Stimulated activated CD4-positive, alpha-beta T cell treated with anti-CD3 and anti-CD28 coated beads, TNF-alpha, amount 100 ng/mL, for 1 hour (primary cell): ENCODE results near the gene TNRC18.
"Not testable (repeated sequence)": the region's sequence is repeated elsewhere in the genome, so short reads cannot be mapped to it uniquely, and the experiment has no call there.

ENCODE experiments used
- DNase-seq, 3 donors: peaks; one replicate each; pipeline ENCODE4 v3.0.0-alpha.2; 2020; ENCODE audit warnings: low read depth in 3 of 3, low spot score in 1 of 3

The TNRC18 gene

DNA sequence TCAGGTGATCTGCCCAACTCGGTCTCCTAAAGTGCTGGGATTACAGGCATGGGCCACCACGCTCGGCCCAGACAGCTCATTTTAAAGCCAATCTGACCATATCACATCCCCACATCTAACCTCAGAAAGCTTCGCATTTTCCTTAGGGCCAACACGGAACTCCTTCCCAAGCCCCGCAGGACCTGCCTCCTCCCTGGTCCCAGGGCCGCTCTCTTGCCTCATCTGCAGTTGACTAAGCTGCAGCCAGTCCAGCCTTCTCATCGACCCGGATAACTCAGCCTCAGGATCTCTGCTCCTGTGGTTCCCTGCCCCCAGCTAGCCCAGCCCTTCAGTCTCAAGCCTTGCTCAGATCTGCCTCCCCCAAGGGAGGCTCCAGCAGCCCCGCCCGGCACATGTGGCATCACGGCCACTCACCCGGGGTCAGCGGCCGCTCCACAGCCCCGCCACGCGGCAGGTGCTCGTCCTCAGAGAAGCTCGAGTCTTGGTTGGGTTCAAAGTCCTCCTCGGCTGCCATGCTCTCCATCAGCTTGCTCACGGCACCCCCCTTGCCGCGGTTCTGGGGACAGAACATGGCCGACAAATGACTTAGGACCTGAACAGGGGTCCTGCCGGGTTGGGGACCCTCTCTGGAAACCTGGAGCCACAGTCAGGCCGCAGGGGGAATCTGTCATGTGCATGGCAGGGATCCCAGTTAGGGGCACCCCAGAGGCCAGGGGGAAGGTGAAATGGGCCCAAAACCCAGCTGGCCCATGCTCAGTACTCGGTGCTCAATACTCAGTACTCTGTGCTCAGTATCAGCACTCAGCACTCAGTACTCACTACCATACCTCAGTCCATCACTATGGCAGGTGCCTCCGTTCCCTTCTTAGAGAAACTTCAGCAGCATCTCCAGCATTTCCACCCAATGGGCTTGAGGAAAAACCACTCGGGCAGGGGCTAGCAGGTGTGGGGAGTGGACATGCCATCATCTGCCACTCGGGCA, 99.5 kb downstream of the TNRC18 start:
- DNase-seq: not testable (repeated sequence)

GRCh38 chr7:5322621-5323410, 100.8 kb downstream of the TNRC18 start:
- DNase-seq: no peak

GRCh38 chr7:5320802-5321396, 102.7 kb downstream of the TNRC18 start:
- no peak for DNase-seq

- DNase-seq: no peak
Observed at GRCh38 chr7:5320391-5320790, 103.2 kb downstream of the TNRC18 start.

- DNase-seq: not testable (repeated sequence)
Observed at GRCh38 chr7:5318613-5319012, 105.0 kb downstream of the TNRC18 start.

DNA sequence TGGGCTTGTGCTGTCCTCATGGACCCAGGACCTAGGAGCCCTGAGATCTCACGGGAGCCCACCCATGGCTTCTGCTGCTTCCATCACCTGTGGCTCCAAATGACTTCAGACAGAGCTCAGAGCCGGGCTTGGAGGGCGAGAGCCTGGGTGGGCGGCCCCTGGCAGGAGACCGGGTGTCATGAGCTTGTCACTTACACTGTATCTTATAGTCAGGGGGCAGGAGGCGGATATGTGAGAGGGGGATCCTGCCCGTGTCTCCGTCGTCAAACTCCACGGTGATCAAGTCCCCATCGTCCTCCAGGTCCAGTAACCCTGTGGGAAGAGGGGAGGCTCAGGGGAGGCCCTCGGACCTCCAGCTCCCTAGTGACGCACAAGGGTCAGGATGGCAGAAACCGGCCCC, 107.9 kb downstream of the TNRC18 start:
- no peak for DNase-seq

DNA sequence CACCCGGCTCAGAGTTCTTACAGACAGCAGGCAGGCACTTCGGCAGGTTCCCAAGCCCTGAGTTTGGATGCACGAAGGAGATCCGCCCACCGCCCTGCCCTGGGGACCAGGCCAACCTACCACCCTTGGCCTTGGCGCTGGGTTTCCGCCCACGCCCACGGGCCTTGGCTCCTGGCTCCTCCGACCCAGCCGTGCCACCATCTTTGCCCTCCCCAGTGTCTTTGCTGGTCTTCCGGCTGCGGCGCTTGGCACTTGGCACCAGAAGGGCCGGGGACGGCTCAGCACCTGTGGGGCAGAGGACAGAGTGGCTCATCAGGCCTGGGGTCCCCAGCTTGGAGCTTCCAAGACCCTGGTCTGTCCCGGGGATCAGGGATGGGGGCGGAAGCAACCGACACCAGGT, 108.8 kb downstream of the TNRC18 start:
- DNase-seq: no peak

DNA sequence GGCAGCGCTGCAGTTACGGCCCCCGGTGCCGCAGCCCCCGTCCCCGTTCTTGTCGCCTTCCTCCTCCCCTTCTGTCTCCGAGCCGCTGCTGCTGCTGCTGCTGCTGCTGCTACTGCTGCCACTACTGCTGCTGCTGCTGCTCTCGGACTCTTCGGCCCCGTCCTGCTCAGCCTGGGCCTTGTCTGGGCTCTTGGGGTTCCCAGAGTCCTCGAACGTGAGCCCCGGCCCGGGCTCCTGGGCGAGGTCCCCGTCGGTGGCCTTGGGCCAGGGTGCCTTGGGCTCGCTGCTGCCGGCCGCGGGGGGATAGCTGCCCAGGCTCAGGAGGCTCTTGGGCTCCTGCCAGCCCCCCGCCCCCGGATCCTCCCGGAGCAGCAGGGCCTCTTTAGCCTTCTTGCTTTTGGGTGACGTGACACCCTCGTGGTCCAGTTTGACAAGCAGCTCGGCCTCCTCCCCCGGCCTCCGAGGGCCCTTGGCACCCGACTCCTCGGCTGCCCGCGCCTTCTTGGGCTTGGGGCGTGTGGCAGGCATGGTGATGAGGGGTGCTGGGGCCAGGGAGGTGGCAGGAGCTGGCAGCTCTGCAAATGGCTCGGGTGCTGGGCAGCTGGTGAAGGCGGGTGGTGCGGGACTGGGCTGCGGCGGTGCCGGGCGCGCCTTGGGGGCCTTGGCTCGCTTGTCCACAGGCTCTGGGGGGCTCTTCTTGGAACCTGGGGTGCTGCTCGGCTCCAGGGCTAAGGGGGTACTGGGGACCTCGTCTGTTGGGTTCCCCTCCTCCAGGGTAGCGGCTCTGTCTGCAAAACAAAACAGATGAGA, 110.4 kb downstream of the TNRC18 start:
- not testable (repeated sequence) for DNase-seq

GRCh38 chr7:5312276-5313070, 111.2 kb downstream of the TNRC18 start:
- DNase-seq: not testable (repeated sequence)

DNA sequence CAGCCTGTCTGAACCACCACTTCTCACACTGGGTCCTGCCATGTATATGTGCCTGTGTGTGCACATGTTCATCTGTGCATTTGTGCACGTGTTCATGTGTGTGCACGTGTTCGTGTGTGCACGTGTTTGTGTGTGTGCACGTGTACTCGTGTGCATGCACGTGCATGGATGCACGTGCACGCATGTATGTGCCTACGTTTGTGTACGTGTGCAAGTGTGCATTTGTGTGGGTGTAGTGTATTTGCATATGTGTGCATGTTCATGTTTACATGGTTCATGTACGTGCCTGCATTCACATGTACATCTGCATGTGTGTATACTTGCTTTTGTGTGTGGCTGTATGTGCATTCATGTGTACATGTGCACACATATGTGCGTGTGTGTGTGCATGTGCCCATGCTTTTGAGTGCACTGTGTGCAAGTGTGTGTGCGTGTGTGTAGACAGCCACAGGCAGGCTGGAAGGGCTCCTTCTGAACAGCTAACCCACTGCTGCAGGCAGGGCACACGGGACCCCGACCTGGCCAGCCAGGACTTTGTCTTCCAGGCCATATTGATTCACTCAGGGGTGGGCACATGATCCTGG, 112.7 kb downstream of the TNRC18 start:
- DNase-seq: no peak

DNA sequence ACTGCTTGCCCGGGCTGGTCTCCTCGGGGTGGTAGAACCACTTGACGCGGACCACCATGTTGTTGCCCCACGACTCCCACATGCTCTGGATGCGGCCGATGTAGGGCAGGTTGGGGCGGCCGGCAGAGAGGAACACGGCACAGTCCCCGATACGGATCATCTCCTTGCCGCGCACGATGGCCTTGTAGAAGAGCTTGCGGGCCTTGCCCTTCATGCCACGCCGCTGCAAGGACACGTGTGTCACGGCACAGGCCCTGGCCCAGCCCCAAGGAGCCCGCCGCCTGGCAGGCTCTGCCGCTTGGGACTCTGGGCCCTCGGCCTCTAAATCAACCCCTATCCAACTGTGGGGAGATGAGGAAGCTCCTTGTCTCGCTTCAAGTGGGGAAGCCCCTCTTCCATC, 114.5 kb downstream of the TNRC18 start:
- DNase-seq: no peak

DNA sequence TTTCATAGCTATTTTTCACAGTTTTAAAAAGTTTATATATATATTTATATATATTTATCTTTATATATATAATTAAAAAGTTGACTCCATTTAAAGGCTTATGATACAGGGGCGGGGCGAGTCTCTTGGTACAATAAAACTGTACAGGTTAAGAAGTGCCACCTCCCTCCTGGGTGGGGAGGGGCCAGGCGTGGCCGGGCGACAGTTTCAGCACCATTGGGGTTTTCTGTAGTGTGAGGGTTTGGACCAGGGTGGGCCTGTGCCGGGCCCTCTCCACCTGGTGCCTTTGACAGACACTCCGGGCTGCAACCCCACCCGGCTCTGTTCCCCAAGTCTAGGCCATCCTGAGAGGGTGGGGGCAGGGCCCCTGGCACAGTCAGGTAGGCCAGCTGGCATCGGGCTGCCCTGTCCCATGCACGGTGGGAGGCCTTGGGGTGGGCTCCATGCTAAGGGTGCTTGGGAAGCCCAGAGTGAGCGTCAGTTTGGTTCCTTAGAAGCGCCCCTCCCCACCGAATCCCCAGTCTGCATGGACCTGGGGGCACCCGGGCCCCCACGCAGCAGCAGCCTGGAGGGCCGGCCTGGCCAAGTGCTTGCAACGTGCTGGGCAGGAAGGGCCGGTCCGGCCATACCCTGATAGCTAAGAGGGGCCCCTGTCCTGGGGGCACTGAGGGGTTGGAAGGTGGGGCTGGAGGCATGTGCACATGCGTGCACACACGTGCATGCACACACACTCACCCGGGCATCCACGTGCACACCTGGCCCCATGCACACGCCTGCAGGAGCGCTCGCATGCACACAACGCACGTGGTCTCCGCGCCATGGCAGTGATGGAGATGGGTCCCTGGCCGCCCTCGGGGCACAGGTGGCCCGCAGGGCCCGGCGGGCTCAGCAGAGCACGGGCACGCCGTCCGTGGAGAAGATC, 116.2 kb downstream of the TNRC18 start:
- not testable (repeated sequence) for DNase-seq

GRCh38 chr7:5305050-5305449, 118.6 kb downstream of the TNRC18 start:
- not testable (repeated sequence) for DNase-seq

GRCh38 chr7:5303591-5304505, 119.8 kb downstream of the TNRC18 start:
- DNase-seq: no peak

- no peak for DNase-seq
Observed at GRCh38 chr7:5303061-5303460, 120.6 kb downstream of the TNRC18 start.

- DNase-seq: no peak
Observed at GRCh38 chr7:5302577-5302976, 121.1 kb downstream of the TNRC18 start.

DNA sequence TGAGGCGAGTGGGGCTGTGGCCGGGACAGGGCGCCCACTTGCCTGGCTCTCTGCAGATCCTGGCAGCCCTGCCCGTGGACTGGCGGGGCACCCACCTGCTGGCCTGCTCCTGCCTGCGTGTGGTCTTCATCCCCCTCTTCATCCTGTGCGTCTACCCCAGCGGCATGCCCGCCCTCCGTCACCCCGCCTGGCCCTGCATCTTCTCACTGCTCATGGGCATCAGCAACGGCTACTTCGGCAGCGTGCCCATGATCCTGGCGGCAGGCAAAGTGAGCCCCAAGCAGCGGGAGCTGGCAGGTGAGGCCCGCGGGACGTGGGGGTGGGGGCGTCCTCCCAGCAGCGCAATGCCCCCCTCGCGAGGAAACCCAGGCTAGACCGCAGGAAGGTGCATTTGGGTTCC, 123.3 kb downstream of the TNRC18 start:
- DNase-seq: no peak
